Measurements from ENCODE around the gene CSNK1G1.

Gene CSNK1G1

DNA sequence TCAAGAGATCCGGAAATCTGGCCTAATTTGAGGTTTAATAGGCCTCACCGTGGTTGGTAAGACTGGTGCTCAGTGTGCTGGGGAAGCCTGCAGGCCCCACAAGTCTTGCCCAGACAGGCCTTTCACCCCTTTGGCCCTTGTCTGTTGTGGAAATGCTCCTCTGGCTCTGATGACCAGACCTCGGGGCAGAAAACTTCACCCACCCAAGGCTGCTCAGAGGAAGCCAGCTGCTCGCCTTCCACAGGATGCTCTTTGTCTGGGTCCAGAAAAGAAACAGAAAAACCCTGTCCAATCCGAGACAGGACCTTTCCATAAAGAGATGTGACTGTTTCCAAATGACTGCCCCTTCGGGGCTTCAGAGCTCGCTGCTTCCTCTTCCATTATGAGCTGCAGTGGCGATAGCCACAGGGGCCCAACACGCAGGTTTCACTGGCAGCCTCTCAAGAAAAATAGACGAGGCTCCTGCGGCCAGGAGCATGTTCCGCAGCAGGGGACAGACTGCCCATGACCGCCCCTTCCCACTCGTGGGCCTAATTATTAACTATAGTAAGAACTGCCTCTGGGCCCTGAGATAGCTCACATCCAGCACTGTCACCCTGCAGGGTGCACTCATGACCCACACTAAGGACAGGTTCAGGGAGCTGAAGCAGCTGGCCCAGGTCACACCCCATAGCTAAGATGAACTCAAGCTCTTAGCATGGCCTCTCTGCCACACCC is 211.2 kb downstream of the CSNK1G1 start:
- H3K4me3 ChIP-seq (ENCODE audit: low read length) = peak overlapping the region; percentile 32
- no peaks in the 10 kb centered on the region for H3K27me3 ChIP-seq (ENCODE audit: control insufficient read depth, low read length)
- H3K9me3 ChIP-seq (ENCODE audit: control insufficient read depth, insufficient read depth, low read length) = no peaks in the 10 kb centered on the region
- peaks cover 11% of the 10 kb centered on the region; the same call in 1 of the 2 replicates for H3K36me3 ChIP-seq (ENCODE audit: control insufficient read depth, low read length)
- peak overlapping the region; percentile 63 for H3K27ac ChIP-seq (ENCODE audit: low read depth, low read length)
- no peaks in the 10 kb centered on the region for H3K79me2 ChIP-seq (ENCODE audit: control insufficient read depth, low read length)
- H3F3A ChIP-seq (ENCODE audit: control insufficient read depth, insufficient read depth) = peaks cover 14% of the 10 kb centered on the region; the same call in 1 of the 2 replicates
- peaks cover 38% of the 10 kb centered on the region for H3K4me1 ChIP-seq (ENCODE audit: control insufficient read depth, low read length)
- no peaks in the 10 kb centered on the region for H3K9me2 ChIP-seq (replicated peaks; ENCODE audit: control insufficient read depth, low read length)
- peak overlapping the region; percentile 65 for H3K4me2 ChIP-seq (ENCODE audit: low read length)
- TF ChIP-seq CTCF (IDR thresholded peaks at IDR 0.05; ENCODE audit: low read depth, low read length, poor library complexity, severe bottlenecking) (no peak), EZH2phosphoT487 (IDR thresholded peaks at IDR 0.05; ENCODE audit: borderline replicate concordance, low read length) (no peak)
- no peaks in the 10 kb centered on the region for H4K20me1 ChIP-seq (ENCODE audit: control insufficient read depth, insufficient read depth, low read depth, low read length)

- Histone ChIP-seq H4K20me1 (ENCODE audit: control insufficient read depth, insufficient read depth, low read depth, low read length) (no peaks in the 10 kb centered on the region), H3F3A (ENCODE audit: control insufficient read depth, insufficient read depth) (peaks cover 14% of the 10 kb centered on the region; the same call in 1 of the 2 replicates), H3K27ac (ENCODE audit: low read depth, low read length) (peak overlapping the region; percentile 63), H3K9me2 (replicated peaks; ENCODE audit: control insufficient read depth, low read length) (no peaks in the 10 kb centered on the region), H3K9me3 (ENCODE audit: control insufficient read depth, insufficient read depth, low read length) (no peaks in the 10 kb centered on the region), H3K79me2 (ENCODE audit: control insufficient read depth, low read length) (no peaks in the 10 kb centered on the region), H3K27me3 (ENCODE audit: control insufficient read depth, low read length) (no peaks in the 10 kb centered on the region), H3K4me2 (ENCODE audit: low read length) (peak overlapping the region; percentile 65), H3K4me1 (ENCODE audit: control insufficient read depth, low read length) (peaks cover 32% of the 10 kb centered on the region), H3K36me3 (ENCODE audit: control insufficient read depth, low read length) (peaks cover 11% of the 10 kb centered on the region; the same call in 1 of the 2 replicates), H3K4me3 (ENCODE audit: low read length) (peak overlapping the region; percentile 32)
- no peak for TF ChIP-seq EZH2phosphoT487 (IDR thresholded peaks at IDR 0.05; ENCODE audit: borderline replicate concordance, low read length)
- no peak for TF ChIP-seq CTCF (IDR thresholded peaks at IDR 0.05; ENCODE audit: low read depth, low read length, poor library complexity, severe bottlenecking)
These were observed 211.8 kb downstream of the CSNK1G1 start for GRCh38 chr15:64144192-64144564.

DNA sequence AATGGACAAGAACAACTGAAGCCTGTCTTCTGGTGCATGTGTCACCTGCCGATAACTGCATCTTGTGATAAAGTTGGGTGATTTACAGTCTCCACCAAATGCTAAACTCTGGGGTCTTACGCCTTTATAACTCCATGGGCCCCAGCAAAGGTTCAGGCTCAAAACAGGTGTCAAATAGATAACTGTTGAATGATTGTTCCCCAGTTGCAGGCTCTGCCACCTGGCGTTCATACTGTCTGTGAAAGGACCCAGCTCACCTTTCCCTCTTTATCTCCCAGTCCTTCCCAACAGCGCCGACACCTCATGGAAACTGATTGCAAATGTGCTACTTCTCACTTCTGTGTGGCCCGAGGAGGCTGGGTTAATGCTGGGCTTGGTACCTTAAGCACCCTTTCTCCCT is 212.7 kb downstream of the CSNK1G1 start:
- Histone ChIP-seq H3K9me3 (ENCODE audit: control insufficient read depth, insufficient read depth, low read length) (no peaks in the 10 kb centered on the region), H4K20me1 (ENCODE audit: control insufficient read depth, insufficient read depth, low read depth, low read length) (no peaks in the 10 kb centered on the region), H3K4me1 (ENCODE audit: control insufficient read depth, low read length) (peaks cover 32% of the 10 kb centered on the region), H3K4me2 (ENCODE audit: low read length) (no peak overlapping the region), H3F3A (ENCODE audit: control insufficient read depth, insufficient read depth) (peaks cover 13% of the 10 kb centered on the region; the same call in 1 of the 2 replicates), H3K4me3 (ENCODE audit: low read length) (no peak overlapping the region), H3K79me2 (ENCODE audit: control insufficient read depth, low read length) (no peaks in the 10 kb centered on the region), H3K36me3 (ENCODE audit: control insufficient read depth, low read length) (peaks cover 17% of the 10 kb centered on the region), H3K9me2 (replicated peaks; ENCODE audit: control insufficient read depth, low read length) (no peaks in the 10 kb centered on the region), H3K27ac (ENCODE audit: low read depth, low read length) (no peak overlapping the region), H3K27me3 (ENCODE audit: control insufficient read depth, low read length) (no peaks in the 10 kb centered on the region)
- TF ChIP-seq EZH2phosphoT487 (IDR thresholded peaks at IDR 0.05; ENCODE audit: borderline replicate concordance, low read length) = no peak
- no peak for TF ChIP-seq CTCF (IDR thresholded peaks at IDR 0.05; ENCODE audit: low read depth, low read length, poor library complexity, severe bottlenecking)
